ENCODE data around the gene HUS1B. TPM values are rescaled to one million over a fixed set of nuclear protein-coding genes. Genes with fewer than 3 reads are reported as not detected.
"Not testable (repeated sequence)": the region's sequence is repeated elsewhere in the genome, so short reads cannot be mapped to it uniquely, and the experiment has no call there.

Gene HUS1B
- total RNA-seq, 1 donor from 2014 or later, result 1.8 TPM

GRCh38 chr6:665403-666267 is 8.7 kb upstream of the HUS1B start:
- no peak for TF ChIP-seq CTCF (IDR thresholded peaks at IDR 0.05)
- no peak overlapping the region for H3K4me3 Mint-ChIP-seq (ENCODE audit: unreplicated experiment)

GRCh38 chr6:663788-664187 is 6.9 kb upstream of the HUS1B start:
- not testable (repeated sequence) for H3K9me3 Mint-ChIP-seq (ENCODE audit: unreplicated experiment); H3K27me3 Mint-ChIP-seq (ENCODE audit: unreplicated experiment); H3K36me3 Mint-ChIP-seq (ENCODE audit: unreplicated experiment); DNase-seq (ENCODE audit: extremely low spot score, unreplicated experiment); H3K4me3 Mint-ChIP-seq (ENCODE audit: unreplicated experiment); H3K27ac Mint-ChIP-seq (ENCODE audit: unreplicated experiment)
- H3K4me1 Mint-ChIP-seq (ENCODE audit: unreplicated experiment), result peaks cover 19% of the 10 kb centered on the region

More at GRCh38 chr6:665403-666267, 8.7 kb upstream of the HUS1B start:
- H3K27me3 Mint-ChIP-seq (ENCODE audit: unreplicated experiment), result no peaks in the 10 kb centered on the region
- peaks cover 5% of the 10 kb centered on the region for H3K9me3 Mint-ChIP-seq (ENCODE audit: unreplicated experiment)
- peaks cover 3% of the 10 kb centered on the region for H3K4me1 Mint-ChIP-seq (ENCODE audit: unreplicated experiment)
- no peak for DNase-seq (ENCODE audit: extremely low spot score, unreplicated experiment)
- peaks cover 3% of the 10 kb centered on the region for H3K36me3 Mint-ChIP-seq (ENCODE audit: unreplicated experiment)
- peak overlapping the region; percentile 8 for H3K27ac Mint-ChIP-seq (ENCODE audit: unreplicated experiment)

DNA sequence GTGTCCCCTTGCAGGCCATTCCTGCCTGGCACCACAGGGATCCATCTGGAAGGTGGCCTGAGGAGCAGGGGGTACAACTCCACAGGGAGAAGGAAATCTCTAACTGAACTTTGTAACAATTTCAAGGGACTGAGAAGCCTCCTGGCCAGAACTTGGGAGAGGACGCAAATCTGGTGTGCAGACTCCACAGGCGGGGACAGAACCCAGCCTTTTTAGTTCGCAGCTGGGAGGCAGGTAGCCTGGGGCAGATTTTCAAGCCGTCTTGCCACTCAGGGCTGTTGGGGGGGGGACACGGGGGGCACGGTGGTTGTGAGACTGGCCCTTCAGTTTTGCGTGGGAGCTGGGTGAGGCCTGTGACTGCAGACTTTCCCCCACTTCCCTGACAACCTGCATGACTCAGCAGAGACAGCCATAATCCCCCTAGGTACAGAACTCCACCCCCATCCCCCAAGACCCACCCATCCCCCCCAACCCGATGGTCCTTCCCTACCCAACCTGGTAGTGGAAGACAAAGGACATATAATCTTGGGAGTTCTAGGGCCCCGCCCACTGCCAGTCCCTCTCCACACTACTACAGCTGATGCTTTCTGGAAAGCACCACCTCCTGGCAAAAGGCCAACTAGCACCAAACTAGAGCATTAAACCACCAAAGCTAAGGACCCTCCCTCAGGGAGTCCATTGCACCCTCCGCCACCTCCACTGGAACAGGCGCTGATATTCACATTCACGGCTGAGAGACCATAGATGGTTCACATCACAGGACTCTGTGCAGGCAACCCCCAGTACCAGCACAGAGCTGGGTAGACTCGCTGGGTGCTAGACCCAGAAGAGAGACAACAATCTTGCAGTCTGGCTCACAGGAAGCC is 3.0 kb upstream of the HUS1B start:
- Mint-ChIP-seq H3K27ac (ENCODE audit: unreplicated experiment) (peak overlapping the region; percentile 62), H3K4me1 (ENCODE audit: unreplicated experiment) (peaks cover 40% of the 10 kb centered on the region), H3K27me3 (ENCODE audit: unreplicated experiment) (no peaks in the 10 kb centered on the region), H3K36me3 (ENCODE audit: unreplicated experiment) (peaks cover 3% of the 10 kb centered on the region), H3K4me3 (ENCODE audit: unreplicated experiment) (no peak overlapping the region), H3K9me3 (ENCODE audit: unreplicated experiment) (peaks cover 6% of the 10 kb centered on the region)
- no peak for DNase-seq (ENCODE audit: extremely low spot score, unreplicated experiment)
- TF ChIP-seq CTCF (IDR thresholded peaks at IDR 0.05), result no peak

- Mint-ChIP-seq H3K27me3 (ENCODE audit: unreplicated experiment) (no peaks in the 10 kb centered on the region), H3K36me3 (ENCODE audit: unreplicated experiment) (peaks cover 9% of the 10 kb centered on the region), H3K4me3 (ENCODE audit: unreplicated experiment) (no peak overlapping the region), H3K27ac (ENCODE audit: unreplicated experiment) (peak overlapping the region; percentile 82), H3K4me1 (ENCODE audit: unreplicated experiment) (peaks cover 42% of the 10 kb centered on the region), H3K9me3 (ENCODE audit: unreplicated experiment) (peaks cover 8% of the 10 kb centered on the region)
- TF ChIP-seq CTCF (IDR thresholded peaks at IDR 0.05), result no peak
- no peak for DNase-seq (ENCODE audit: extremely low spot score, unreplicated experiment)
These were observed 1.3 kb upstream of the HUS1B start for GRCh38 chr6:658244-658643.

- Mint-ChIP-seq H3K27me3 (ENCODE audit: unreplicated experiment) (no peaks in the 10 kb centered on the region), H3K36me3 (ENCODE audit: unreplicated experiment) (peaks cover 9% of the 10 kb centered on the region), H3K9me3 (ENCODE audit: unreplicated experiment) (peaks cover 8% of the 10 kb centered on the region), H3K27ac (ENCODE audit: unreplicated experiment) (peak overlapping the region; percentile 82), H3K4me3 (ENCODE audit: unreplicated experiment) (no peak overlapping the region), H3K4me1 (ENCODE audit: unreplicated experiment) (peaks cover 43% of the 10 kb centered on the region)
- no peak for TF ChIP-seq CTCF (IDR thresholded peaks at IDR 0.05)
- no peak for DNase-seq (ENCODE audit: extremely low spot score, unreplicated experiment)
These were observed 843 bp upstream of the HUS1B start for GRCh38 chr6:657743-658142.

All from osteocyte (in vitro differentiated cells).